Activated CD8-positive, alpha-beta memory T cell treated with anti-CD3 and anti-CD28 coated beads, Interleukin-2, amount 50 U/mL, for 4 hours (primary cell): ENCODE results near the gene CNTN5.

Source experiments
- DNase-seq: peaks from one replicate; pipeline ENCODE4 v3.0.0-alpha.2; 2020

Gene CNTN5

DNA sequence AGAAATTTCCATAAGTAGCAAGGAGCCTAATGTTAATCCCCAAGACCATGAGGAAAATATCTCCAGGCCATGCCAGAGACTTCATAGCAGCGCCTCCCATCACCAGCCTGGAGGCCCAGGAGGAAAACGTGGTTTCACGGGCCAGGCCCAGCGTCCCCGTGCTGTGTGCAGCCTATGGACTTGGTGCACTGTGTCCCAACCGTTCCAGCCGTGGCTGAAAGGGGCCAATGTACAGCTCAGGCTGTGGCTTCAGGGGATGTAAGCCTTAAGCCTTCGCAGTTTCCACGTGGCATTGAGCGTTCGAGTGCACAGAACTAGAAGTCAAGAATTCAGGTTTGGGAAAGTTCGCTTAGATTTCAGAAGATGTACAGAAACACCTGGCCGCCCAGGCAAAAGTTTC lies 510.7 kb downstream of the CNTN5 start:
- DNase-seq: no peak

DNA sequence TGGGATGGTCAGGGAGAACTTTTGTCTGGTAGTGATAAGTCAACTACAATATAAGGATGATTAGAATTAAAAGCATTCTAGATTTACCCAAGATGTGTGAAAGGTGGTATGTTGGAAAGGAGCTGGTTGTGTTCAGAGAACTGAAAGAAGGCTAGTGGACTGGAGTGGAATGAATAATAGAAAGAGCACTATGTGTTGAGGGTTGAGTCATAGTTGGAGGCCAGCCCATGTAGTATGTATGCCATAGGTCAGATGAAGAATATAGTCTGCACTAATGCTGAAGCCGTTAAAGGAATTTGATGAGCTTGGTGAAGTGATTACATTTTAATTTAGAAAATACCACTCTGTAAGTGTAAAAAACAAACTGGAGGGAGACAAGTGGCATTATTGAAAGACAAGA lies 514.1 kb downstream of the CNTN5 start:
- DNase-seq: no peak

DNA sequence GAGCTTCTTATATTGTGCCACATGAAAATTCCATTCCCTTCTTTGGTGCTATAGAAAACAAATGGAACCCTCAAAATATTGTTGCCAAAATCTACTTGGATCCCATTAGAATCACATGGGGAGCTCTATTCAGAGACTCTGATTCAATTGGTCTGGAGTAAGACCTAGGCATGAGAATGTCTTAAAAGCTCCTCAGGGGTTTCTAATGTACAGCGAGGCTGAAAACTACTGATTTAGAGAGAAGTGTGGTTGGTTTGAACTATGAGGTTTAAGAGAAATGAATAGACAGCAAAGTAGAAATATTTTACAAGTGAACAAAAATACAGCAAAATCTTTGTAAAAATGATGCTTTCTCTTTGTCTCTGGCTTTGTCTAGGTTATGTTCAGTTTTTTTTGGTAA lies 514.7 kb downstream of the CNTN5 start:
- DNase-seq: no peak

DNA sequence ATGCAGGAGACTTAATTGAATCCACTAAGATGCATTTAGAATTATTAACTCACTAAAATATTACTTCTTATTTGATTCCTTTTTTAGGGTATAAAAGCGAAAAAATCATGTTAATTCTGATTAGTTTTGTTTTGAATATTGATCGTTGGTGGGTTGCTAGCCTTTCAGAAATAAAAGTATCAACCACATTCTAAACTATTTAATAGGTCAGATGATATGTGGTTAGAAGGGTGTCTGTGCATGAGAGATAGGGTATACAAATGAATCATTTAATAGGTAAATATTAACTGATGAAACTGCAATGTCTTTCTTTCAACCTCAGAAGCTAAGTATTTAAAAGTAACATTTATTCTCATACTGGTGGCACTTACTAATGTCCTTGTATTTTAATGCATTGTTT lies 515.1 kb downstream of the CNTN5 start:
- DNase-seq: no peak

DNA sequence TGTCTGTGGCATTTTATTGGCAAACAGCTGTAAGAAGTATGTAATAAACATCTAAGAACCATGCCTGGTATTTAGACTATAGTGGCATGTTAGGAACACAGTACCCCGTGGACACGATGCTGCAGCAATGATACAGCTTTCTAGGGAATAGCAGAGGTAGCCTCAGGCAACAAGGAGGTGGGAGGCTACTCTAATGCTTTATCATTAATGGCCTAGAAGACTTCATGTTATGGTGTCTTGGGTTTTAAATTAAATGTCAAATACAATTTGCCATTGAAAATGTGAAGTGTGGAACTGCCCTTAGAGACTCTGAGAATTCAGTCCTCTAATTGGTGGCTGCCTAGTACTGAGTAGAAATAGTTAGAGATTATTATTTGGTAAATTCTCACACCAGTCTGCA lies 516.9 kb downstream of the CNTN5 start:
- DNase-seq: no peak

DNA sequence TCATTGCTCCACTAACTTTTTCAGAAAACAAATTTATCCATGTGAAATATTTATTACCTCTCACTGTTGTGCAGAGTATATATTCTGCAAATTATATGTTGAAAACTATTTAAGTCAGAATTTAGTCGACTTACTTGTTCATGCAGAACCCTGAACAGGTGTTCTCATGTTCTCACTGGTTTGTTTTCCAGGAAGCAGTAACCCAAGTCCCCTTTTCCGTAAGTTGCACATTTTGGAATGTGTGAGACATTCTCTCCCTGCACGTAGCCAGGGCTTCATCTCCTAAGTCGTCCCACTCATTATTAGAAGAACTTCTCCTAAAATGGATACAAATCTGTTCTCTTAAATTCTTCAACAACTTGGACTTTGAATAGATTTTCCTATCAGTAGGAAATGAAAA lies 524.9 kb downstream of the CNTN5 start:
- no peak for DNase-seq

DNA sequence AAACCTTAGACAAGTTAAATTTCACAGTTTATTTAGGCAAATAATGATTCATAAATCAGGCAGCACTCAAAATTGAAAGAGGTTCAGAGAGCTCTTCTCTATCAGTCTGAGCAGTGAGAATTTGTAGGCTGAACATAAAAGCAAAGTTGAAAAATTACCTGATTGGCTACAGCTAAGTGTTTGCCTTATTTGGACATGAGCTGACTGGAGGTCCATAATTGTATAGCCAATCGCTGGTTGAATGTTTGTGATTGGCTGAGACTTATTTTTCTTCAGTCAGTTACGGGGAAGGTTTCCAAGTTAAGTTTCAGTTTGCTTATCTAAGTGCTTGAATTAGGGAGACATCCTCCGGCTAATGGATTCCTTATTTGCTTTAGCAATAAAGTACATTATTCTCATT lies 527.5 kb downstream of the CNTN5 start:
- DNase-seq: no peak

DNA sequence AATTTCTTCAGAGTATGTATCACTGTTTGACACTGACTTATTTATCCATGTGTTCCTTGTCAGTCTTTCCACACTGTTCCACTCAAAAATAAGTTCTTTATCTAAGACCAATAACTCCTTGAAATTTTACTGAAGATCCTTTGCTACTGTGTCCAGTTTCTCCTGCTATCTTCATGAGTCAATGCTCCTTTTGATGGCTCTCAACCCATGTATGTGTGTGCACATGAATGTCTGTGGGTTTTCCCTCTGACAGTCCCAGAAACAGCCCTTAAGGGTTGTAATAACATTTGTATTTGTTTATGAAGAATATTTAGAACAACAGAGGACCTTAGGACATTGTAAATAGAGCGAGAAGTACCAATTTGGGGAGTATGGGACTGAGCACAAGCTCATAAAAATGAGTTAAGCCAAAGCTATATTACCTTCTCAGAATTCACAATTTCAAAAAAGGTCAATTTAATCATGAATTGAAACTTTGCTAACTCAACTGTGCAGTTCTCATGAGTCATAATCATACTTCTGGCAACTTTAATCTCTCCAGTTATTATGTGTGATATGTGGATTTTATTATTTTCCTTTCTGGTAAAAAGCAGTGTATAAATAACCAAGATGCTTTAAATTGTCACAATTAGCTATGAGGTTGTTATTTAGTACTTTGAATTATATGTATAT lies 533.6 kb downstream of the CNTN5 start:
- DNase-seq: no peak

DNA sequence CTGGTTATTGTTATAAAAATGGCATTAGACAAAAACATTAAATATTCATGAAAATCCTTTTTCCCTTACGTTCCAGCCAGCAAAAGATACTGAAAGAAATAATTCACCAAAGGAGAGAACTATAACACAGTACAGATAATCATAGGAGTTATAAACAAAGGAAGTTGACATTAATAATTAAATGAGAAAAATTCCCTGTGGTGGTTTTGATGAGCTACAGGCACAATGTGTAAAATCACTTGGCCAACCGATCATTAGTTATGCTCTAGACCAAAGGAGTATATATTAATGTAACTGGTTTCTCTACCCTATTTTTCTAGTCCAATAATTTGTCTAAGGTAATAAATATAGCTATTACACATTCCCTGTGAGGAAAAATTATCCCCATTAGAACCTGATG lies 534.7 kb downstream of the CNTN5 start:
- no peak for DNase-seq

DNA sequence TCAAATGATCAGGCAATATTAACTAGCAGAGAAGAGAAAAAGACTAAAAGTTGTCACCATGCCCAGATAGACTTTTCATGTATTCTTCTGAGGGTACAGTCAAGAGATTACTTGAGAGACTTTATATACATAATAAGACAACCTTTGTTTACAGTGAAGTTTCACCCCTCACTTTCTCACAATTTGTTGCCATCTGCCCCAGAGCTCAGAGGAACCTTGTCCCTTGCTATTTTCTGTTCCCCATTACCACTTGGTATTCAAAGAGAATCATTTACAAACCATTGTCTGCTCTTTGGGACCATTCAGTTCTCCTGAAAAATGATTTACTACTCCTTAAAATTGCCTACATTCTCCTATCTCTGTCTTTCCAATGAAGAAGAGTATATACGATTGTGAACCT lies 544.6 kb downstream of the CNTN5 start:
- DNase-seq: no peak

DNA sequence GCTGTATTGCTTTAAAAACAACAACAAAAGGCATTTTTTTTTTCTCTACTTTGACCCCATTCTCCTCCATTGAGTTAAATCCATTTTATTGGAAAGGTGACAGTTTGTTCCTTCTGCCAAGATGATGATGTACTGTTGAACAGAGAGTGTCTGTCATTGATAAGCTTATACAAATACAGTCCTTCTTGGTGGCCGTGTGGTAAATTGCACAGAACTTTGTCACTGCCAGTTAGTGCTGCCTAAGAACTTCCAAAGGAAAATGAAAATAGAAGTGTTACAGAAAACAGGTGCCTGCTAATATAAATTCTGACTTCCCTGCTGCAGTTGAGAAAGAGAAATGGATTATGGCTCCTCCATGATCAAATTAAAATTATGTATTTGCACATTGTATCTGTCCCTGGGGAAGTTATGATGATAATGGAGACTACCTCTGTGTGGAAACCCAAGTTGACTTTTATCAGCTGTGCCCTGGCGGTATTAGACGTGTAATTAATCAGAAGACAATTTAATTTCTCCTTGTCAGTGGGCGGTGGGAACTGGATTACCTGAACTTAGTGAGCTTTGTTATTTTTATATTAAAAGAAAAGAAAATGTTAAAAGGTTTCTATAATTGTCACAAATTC lies 546.7 kb downstream of the CNTN5 start:
- DNase-seq: no peak

DNA sequence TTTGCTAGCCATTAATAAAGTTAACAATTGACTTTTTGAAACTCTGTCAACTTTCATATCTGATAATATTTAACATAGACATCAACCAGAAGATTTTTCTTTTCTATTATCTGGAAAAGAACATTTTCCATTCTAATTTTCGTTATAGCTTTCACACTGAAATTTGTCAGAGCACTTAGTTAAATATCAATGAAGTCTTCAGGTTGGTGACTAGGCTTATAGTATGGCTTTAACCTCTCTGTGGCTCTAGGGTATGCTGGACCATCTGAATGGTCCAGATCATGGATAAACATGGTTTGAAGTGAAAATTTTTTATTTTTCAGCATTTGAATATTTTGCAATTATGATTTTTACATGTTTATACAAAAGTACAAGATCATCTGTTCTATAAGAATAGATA lies 548.1 kb downstream of the CNTN5 start:
- no peak for DNase-seq

DNA sequence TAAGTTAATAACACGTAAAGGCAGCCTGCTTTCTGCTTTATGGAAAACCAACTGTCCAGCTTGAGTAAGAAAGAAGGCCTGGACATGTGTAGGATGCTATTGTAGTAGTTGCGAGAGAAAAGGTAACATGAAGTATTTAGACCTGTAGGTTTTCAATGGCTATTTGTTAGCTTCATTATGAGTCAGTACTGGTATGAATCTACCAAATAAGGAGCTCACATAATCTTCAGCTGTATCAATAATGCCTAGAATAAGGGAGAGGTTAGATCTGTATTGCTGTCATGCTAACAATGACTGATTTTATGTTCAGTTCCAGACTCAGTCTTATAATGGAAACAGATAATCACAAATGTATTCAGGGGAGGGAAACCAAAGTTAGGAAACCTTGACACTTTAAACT lies 550.3 kb downstream of the CNTN5 start:
- no peak for DNase-seq

DNA sequence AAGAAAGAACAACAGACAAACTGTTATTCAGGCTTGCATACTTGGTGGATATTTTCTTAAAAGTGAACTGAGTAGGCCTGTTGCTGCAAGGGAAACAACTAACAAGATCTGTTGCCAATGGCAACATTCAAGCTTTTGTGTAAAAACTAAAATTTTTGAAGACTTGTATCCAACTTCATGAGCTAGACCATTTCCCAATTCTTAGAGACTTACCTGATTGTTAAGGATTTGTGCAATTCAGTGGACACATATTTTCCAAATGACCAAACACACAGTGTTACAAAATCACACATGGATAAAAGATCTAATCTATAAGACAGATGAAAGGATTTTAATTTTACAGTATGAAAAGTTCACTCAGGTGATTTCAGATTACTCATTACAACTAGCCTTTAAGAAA lies 564.1 kb downstream of the CNTN5 start:
- DNase-seq: no peak

DNA sequence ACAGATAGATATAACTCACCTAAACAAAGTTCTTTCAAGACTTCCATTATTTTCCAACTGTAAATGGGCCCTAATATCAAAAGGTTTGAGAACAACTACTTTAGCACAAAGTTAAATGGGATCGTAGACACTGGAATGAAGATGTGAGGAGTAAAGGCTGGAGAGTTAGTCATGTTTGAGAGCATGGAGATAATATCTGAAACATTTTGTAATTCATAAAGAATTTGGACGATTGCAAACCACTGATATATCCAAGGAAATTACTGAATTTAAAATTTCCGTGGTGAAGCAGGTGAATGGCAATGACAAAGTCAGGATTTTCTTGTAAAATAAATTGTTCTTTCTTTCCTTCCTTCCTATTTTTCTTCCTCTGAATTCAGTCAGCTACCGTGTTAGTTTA lies 564.9 kb downstream of the CNTN5 start:
- no peak for DNase-seq

DNA sequence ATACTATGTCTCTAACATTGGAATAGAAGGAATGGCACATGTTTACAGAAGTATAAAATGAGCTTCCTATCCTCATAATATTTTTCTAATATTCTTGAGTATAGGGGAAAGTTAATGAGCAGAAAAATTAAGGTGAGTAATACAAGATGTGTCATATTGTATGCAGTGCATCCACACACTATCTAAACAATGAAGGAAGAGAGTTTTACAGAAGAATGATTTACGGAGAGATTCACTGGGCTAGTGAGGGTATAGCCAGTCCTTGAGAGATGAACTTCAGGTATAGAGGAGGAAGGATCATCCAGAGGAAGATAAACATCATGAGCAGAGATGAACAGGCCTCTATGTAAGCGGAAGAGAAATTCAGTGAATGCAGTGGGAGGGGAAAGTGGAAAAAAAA lies 569.0 kb downstream of the CNTN5 start:
- no peak for DNase-seq

DNA sequence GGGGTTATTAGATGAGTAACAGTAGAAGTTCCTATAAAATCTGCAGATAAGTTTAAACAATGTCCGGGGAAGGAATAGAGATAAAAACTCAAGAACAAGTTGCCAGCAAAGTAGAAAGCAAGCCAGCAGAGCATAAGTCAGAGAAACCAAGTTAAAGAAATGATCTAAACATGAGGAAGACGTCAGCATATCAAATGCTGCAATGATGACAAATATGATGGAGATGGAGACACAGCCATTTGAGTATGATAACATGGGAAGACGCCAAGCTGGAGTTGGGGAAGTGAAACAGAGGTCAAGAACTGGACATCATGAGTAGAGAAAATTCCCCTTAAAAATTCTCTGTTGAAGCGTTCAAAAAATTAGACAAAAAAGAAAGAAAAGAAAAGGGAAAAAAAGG lies 571.5 kb downstream of the CNTN5 start:
- no peak for DNase-seq

DNA sequence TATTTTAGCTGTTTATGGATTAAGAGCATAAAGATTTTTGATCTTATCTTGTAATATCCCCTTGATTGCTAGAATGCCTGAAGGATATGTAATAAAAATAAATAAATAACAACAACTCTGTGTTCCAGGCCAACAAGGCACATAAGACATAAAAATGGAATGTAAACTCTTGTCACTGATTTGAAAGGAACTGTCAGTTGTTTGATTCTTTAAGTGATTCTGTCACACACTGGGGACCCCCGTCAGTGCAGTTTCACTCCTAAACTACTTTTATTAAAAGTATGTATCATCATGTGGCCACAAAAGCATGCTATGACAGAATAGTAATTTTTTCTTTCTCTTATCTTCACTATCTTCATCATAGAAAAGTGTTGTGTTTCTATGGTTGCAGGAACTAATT lies 572.4 kb downstream of the CNTN5 start:
- no peak for DNase-seq

DNA sequence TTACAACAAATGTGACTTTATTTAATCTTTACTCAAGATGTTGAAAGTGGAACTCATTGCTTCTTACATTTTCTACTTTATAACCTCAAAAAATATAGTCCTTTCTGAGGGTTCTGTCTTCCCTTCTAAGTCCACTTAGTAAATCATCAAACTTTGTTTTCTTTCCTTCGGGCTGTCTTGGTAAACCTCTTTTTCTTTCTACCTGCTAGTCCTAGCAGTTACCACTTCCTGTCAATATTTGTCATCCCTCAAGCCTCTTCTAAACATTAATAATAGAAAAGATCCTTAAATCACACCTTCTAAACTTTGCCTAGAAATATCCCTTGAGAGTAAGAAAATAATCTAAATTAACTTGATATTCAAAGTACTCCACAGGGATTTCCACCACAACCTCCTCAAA lies 580.4 kb downstream of the CNTN5 start:
- DNase-seq: no peak

DNA sequence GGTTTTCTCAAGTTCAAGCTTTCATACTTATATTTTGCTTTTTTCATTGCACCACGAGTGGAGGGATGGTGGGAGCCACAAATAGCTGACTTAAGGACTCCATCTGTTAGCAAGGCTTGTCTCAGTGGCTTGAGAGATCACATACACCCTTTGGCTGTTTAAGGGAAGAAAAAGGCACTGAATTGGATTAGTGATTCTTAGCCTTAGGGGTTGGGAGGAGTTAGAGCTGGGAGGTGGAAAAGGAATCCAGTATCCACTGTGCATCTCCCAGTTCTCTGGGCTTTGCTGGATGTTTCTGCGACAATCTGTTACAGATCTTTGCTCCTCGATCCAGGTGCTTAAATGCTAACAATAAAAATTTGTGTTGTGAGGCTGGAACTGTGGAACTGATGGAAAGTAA lies 593.6 kb downstream of the CNTN5 start:
- DNase-seq: no peak

DNA sequence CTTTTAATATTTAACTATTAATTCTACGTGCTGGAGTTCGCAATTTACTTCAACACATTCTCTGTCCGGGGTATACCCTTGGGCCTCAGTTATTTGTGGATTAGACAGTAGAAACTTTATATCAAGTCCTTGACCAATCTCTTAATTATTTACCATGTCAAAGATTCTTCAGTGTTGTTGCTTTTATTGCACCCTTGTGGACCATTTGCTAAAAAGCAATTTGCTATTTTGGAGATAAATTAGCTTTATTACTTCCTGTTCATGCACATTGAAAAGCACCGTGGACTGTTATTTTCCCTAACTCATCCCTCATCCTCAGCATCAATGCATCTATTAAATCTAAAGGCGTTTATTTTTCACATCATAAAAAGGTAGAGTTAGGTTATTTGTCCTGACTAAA lies 609.9 kb downstream of the CNTN5 start:
- no peak for DNase-seq

DNA sequence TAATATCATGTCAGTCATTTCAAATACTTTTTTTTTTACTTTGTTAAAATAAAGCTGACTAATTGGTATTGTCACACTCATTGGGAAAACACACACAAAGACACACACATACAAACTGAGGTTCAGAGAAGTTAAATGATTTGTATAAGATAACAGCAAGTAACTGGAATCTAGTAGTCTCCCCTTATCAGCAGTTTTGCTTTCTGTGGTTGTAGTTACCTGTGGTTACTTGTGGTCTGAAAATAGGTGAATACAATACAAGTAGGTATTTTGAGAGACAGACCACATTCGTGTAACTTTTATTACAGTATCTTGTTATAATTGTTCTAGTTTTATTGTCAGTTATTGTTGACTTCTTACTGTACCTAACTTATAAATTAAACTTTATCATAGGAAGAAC lies 610.9 kb downstream of the CNTN5 start:
- no peak for DNase-seq

DNA sequence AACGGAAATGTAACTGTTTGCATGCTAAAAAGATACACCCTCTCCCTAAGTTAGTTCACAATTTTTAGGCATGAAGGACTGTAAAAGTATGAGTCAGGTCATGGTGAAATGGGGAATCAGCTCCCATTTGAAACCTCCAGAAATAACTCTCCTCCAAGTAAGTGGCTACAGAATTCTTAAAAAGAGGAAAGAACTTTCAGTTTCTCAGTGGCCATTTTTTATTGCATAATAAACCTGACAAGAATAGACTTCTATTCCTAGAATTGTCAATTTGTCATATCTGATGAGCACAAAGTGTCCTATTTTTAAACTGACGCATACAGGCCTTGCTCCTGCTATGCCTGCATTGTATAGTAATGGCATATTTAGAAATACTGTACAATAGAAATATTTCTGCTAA lies 612.2 kb downstream of the CNTN5 start:
- no peak for DNase-seq

DNA sequence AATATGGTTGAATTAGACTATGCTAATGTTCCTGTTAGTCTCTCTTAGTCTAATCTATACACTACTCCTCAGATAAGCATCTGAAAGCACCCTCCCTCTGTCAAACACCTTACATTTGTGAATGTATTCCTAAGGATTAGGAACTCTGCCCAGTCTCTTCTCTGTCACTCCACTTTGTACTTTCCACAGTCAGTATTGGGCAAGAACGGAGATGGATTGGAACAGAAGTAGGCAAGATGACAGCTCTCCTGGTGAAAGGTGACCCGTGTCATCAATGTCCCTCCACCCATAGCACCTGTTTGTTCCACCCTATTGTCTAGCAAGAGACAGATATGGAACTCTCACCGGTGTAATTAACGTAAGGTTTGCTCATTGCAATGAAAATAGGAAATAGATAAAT lies 613.8 kb downstream of the CNTN5 start:
- no peak for DNase-seq

DNA sequence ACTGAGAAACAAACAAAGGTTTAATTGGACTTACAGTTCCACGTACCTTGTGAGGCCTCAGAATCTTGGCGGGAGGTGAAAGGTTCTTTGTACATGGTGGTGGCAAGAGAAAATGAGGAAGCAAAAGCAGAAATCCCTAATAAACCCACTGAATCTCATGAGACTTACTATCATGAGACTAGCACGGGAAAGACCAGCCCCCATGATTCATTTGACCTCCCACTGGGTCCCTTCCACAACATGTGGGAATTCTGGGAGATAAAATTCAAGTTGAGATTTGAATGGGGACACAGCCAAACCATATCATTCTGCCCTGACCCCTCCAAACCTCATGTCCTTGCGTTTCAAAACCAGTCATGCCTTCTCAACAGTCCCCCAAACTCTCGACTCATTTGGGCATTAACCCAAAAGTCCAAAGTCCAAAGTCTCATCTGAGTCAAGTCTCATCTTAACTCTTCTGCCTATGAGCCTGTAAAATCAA lies 617.4 kb downstream of the CNTN5 start:
- no peak for DNase-seq
